AG20443 (cell line): Measurements from ENCODE around the gene LAMB1.
"Not testable (repeated sequence)": the region's sequence is repeated elsewhere in the genome, so short reads cannot be mapped to it uniquely, and the experiment has no call there.

ENCODE experiments used
- DNase-seq: peaks from one replicate; pipeline ENCODE4 v3.0.0; 2012; ENCODE audit warnings: low spot score, mixed read lengths

Gene LAMB1

DNA sequence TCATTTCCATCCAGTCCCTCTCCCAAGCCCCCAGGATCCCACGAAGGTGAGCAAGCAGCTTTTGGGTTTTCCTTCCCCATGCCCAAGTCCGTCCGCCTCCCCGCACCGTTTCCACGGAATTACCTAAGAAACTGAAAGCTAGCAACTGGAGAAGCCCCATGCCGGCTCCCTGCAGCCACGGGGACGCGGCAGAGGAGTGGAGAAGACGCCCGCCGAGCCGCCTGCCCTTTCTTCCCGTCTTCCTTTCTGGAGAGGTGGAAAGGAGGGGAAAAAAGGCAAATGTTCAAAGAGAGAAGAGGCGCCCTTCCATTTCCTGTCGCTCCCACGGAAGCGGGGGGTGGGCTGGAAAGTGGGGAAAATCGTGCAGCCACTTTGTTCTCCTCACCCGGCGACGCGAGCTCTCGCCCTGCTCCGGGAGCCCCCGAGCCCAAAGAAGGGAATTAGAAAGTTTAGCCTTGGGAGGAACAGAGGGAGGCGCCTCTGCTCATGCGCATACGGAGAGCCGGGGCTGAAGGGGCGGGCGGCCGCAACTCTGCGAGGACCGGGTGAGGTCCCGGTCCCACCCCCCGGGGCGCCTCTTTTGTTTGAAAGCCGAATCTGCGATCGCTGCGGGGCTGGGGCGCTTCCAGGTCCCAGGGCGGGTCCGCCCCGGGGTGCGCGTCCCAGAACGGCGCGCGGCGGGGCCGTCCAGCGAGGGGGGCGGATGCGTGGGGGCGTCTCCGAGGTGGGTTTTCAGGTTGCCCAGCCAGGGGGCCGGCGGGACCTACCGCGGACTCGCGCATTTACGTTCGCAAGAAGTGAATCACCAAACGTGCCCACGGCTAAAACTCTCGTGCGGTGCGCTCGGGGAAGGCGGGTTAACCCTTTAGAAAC is at the start of gene LAMB1:
LAMB1 (minus strand) TSS at position 436 of the 873 bp plus-strand sequence; CDS start at position 160, 276 bp downstream.
- DNase-seq = peak; percentile 91

DNA sequence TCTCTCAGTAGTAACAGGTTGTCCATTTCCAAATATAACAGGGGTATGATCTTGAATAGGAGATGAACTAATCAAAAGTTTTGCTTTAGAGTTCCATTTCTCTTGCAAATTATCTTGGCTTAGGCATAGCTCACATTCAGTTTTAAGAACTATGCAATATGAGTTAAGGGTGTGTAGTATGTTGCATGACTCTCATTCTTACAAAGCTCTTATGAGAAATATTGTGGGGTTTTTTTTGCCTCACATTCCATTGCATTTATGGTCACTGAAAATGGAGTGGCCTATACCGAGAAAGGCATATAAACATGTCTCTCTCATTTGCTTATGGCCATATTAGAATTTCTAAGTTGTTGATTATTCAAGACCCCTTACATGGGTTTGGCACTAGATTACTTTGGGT is 48.5 kb upstream of the LAMB1 start:
- DNase-seq = no peak

DNA sequence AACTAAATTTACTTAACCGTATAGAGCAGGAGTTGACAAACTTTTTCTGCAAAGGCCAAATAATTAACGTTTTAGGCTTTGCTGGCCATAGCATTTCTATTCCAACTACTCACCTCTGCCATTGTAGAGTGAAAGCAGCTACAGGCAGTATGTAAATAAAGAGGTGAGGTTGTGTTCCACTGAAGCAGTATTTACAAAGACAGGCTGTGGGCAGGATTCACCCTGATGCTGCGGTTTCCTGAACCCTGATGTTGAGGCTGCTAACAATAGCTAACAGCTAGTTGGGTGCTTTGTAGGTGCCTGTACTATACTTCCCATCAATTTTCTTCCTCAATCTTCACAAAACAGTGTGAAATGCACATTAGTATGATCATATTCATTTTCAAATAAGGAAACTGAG is 47.0 kb upstream of the LAMB1 start:
- no peak for DNase-seq

DNA sequence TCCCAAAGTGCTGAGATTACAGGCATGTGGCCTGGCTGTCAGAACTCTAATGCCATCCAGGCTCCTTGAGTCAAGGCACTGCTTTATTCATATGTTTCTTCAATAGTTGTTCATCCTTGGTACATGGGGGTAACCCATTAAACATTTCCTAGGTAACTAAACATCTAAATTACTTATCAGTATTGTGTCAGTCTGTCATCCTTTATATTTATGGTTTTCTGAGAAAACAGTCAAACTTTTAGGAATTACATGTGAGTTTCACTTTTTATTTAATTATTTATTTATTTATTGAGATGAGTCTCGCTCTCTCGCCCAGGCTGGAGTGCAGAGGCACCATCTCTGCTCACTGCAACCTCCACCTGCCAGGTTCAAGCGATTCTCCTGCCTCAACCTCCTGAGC is 45.5 kb upstream of the LAMB1 start:
- DNase-seq = no peak

DNA sequence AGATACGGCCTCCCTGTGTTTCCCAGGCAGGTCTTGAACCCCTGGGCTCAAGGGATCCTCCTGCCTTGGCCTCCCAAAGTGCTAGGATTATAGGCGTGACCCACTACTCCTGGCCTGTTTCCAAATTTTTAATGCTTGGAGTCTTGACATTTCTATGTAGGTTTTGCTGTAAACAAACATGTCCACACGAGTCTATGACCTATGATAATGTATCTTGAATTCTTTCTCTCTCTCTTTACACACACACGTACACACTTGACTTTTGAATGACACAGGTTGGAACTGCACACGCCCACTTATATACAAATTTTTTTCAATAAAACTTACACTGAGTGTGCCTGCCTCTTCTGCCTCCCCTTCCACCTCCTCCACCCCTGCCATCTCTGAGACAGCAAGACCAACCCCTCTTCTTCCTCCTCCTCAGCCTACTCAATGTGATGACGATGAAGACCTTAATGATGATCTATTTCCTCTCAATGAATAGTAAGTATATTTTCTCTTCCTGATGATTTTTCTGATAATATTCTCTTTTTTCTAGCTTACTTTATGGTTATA is 44.1 kb upstream of the LAMB1 start:
- DNase-seq = no peak

DNA sequence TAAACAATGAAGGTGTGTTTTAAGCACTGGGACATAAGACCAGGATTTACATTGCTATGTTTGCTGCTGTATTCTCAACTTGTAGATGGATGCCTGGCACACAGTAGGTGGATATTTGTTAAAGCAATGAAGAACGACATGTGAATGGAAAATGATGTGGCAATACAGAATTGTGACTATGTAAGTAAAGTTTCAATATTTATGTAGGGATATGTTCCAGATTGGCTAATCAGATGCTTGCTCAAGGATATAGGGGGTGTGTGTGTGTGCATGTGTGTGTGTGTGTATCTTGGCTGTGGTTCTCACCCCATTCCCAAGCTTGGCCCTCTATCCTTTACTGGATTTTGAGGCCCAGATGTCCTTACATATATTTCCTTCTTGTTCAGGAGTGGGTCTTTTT is 42.7 kb upstream of the LAMB1 start:
- DNase-seq = no peak

DNA sequence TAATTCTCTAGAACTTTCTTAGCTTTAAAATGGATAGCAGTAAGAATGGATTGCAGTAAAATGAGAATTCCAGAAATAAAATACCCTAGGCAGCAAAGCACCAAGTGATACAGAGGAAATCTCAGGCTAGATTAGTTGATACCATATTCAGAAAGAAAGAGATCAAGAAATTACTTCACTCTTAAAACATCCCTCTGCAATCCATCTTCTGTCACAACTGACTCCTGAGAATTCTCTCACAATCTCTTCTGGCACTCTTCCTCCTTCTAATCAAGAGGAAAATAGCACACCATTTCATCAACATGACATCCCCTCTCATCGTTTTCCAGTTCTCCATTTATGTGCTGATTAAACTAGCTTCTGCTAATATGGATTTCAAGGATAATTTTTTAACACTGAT is 42.2 kb upstream of the LAMB1 start:
- DNase-seq = peak; percentile 22

DNA sequence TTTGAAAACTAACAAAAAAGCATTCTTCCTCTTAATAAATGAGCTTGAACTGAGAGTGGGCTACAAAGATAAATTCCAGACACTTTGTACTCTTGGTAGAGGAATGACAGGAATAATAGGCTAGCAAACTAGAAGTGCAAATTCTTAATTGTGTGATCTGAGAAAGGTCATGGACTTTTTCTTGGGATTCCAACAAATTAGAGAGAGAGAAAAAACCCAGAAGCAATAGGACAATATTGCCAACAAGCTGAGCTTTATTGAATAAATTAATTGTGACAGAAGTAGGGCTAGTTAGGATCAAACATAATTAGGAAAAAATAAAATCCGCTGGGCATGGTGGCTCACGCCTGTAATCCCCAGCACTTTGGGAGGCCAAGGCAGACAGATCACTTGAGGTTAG is 41.4 kb upstream of the LAMB1 start:
- DNase-seq = no peak

DNA sequence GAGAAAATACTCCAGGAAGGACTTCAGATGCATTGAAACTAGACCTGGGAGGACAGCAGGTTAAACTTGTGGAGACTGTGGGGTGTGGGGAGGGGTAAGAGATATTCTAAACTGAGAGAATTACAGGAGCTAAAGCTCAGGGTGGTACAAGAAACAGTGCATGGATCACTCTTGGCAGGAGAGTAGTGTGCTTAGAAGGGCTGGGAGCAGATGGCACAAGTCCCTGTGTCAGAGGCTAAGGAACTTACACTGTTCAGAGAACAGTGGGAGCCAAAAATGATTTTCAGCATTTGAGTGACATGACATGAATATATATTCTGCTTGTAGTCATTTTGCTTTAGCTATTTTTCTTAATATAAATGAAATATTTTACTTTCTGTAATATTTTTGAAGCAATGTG is 36.0 kb upstream of the LAMB1 start:
- no peak for DNase-seq

DNA sequence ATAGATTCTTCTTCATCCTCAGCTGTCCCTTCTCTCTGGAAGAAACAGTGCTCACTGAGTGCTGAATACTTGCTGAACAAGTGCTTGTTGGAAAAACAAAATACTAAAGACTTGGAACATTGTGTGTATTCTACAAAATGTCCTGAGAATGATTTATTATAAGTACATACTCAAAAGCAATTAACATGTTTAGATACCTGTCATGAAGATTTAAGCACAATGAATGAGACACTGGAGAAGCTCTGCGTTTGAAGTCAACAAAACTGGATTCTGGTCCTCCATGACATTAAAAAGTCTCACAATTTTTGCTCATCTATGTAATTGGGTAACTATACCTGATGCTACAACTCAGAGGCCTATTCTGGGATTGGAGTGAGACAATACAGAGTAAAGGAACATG is 34.8 kb upstream of the LAMB1 start:
- no peak for DNase-seq

DNA sequence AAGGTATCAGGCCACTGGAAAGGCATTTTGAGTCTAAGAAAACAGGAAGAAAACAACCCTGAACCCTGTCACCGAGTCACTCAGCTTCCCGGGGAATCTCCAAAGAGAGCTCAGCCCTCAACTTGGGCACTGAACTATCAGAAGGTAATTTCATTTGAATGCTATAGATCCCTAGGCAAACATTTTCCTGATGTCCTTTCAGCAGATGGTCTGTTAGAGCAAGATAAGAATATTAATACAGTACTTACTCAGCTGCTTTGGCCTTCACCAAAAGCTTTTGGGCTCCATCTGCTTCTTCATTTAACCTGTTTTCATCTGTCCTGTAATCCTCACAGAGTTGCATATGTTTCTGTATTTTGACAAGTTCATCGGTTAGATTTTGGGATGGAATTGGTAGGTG is 34.2 kb upstream of the LAMB1 start:
- DNase-seq = no peak

DNA sequence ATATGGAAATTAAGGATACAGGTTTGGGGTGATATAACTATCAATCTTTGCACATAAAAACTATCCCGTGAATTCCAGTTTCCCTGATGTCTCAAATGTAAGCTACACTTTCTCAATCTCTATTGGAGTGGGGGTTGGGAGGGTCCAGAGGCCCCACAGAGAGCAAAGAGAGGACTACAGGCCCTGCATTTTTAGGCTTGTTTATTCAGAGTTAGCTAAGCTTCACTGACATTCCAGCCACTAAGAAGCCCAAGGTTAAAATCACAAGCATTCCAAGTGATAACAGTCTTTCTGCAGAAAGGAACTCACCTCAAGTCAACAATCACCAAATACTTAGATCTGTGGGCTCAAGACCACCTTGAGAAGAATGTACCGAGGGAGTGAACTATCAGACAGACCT is 31.6 kb upstream of the LAMB1 start:
- no peak for DNase-seq

DNA sequence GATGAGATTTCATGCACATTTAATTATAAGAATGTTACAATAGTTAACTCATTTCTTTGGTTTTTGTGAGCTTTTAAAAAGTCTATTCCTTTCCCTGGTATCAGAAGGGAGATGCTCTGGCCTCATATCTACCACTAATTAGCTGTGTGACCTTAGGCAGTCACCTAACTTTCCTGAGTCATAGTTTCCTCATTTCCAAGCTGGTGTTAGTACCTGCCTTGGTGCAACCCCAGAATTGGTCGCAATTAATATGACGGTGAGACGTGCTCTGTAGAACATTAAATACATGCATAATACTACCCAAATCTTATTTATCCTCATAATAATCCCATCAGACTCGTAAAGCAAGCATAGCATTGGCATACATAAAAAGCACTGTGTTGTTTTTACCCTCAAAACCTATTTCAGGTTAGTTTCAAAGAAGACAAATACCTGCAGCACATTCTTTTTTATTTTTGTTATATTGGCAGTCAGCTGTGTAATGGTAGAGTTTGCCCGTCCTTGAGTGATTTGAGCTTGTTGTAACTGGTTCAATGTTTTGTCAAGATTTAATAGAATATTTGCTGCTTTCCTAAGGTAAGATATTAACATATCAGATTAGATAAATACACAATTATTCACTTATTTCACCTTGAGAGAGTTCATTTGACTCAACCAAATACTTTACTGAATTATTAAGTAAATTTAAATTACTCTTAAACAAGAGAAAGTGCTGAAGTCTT is 31.0 kb upstream of the LAMB1 start:
- no peak for DNase-seq

DNA sequence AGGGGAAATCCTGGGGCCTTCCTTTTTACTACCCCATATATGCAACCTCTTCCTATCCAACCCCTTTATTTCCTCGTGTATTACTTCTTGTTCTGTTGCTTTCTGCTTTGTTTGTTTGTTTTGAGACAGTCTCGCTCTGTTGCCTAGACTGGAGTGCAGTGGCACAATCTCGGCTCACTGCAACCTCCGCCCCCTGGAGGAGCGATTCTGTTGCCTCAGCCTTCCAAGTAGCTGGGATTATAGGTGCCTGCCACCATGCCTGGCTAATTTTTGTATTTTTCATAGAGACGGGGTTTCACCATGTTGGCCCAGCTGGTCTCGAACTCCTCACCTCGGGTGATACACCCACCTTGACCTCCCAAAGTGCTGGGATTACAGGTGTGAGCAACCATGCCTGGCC is 30.3 kb upstream of the LAMB1 start:
- not testable (repeated sequence) for DNase-seq

DNA sequence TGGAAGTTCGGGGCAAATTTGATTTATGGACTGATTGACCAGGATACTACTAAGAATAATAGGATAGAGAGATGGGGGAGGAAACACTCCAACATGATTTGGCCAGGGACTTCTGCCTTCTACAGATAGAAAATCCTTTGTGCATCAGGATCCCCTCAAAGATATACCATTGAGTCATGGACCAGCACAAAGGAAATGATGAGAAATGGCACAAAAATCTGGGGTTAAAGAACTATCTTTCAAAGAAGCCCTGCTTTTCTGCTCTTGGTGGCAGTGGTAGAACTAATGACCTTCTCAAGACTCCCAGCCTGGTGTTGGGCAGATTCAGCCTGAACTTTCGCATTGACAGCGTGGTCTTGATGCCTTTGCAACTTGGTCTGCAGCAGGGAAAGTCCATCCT is 27.6 kb upstream of the LAMB1 start:
- peak; percentile 20 for DNase-seq

DNA sequence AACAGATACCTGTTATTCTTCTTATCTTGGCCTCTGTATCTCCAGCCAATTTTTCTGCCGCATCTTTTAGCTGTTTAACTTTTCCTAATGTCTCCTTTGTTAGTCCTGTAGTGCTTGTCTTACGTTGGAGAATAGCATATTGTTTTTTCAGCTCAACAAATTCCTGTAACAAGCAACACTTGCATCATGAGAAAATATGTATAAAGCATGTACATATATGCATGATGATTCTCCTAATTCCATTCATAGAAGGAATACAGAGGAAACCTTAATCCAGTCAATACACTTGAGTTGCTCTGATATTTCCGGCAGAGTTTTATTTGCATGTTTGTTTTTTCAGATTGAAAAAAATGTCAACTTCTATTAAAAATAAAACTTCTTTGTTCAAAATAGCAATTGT is 26.1 kb upstream of the LAMB1 start:
- DNase-seq = no peak

DNA sequence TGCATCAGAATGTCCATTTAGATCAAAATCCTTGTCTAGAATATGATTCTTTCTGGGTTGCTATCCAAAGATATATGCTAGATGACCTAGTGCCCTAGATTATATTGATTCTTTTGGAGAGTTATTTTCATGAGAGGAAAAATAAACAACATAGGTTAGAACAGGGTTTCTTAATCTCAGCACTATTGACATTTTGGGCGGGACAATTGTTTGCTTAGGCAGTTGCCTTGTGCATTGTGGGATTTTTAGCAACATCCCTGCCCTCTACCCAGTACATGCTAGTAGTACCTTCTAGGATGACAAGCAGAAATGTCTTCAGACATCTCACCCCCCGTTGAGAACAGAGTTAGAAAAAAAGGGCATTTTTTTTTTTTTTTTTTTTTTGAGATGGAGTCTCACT is 25.1 kb upstream of the LAMB1 start:
- no peak for DNase-seq

DNA sequence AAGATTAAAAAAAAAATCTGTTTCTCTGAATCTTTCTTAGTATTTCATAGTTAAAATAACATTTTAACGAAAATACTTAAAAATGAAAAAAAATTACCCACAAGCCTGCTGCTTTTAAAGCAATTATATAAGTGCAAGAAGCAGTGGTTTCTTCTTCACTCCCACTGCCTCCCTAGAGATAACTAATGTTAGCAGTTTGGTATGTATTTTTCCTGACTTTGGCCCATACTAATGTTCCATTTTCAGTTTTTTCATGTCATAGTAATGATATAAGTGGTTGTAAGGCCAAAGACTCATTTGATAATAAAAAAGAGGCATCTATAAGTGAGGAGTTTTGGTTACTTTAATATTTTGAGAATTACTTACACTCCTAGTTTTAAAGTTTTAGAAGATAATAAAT is 24.3 kb upstream of the LAMB1 start:
- no peak for DNase-seq

DNA sequence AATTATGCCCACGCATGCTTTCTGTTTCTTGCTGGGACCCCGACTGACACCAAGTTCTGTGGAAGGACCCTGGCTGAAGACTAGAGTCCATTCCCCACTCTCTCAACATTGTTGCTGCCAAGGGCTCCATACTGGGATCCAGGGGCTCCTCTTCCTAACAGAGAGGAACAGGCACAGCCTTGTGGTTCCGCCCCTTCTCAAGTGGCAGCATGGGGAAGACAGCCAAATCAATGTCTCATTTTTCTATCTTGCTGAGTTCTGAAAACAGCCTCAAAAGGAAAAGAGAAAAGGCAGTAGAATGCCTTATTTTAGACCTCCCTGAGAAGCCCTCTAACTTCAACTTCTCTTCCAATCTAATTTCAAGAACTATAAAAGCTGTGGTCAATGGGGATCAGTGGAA is 23.7 kb upstream of the LAMB1 start:
- DNase-seq = no peak

DNA sequence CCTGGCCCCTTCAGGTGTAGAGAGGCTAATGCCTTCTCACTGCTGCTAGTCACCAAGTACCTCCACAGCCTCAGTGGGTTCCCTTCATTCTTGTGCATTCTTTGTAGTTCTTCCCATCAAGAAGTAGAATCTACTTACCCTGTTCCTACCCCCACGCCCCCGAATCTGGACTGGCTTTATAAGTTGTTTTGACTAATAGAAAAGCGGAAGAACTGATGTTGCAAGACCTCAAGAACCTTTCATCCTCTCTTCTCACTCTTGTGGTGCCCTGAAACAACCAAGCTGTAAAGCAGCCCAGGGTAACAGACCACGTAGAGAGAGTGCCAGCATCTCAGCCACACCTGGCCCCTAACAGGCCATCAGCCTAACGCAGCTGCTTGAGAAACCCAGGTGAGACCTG is 23.2 kb upstream of the LAMB1 start:
- no peak for DNase-seq

DNA sequence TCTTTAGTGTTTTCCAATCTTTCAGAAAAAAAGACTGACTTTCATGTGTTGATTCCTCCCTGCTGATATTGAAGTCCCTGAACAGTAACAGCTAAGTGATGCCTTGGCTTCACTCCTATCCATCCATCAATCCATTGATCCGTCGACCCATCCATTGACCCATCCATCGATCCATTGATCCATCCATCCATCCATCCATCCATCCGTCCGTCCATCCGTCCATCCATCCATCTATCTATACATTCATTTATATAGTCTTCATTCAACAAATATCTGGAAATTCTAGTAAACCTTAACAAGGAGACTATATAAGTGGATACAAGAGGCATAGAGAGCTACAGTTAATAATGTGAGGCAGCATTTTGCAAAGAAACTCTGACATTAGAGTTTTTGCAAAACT is 21.6 kb upstream of the LAMB1 start:
- DNase-seq = no peak

DNA sequence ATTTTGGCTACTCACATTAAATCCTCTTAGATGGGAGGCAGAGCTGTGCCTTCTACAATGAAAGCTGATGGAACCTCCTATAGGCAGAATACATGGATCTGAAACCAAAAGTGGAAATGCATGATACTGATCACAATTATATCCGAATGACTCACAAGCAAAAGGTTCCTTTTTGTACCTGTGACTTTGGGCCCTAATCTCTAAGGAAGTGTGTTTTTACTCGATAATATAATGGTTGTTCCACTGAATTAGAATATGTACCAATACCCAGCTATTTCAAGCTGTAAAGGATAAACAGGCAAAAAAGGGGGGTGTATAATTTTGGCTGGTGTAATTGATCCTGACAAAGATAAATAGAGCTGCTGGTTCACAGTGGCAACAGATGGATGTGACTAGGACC is 17.6 kb upstream of the LAMB1 start:
- DNase-seq = no peak

DNA sequence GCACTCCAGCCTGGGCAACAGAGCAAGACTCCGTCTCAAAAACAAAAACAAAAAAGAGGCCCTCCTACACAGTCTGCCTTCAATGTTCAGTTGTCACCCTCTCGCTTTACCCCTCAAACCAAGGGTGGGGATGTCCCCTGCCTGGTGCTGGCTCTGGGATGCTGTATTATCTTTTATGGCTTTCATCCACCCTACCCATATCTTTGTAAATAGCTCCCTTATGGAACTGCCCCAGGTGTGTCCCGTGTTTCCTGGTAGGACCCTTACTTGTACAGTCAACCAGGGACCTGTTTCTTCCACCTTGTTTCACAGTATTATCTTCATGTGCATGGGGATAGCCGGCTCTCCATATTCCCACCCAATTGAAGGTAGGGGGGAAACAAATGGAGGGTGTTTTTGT is 15.7 kb upstream of the LAMB1 start:
- no peak for DNase-seq
